NCI-H345 treated with DMSO at 0.1 percent for 48 hours (cell line): ENCODE data around the gene SCN5A.

ENCODE experiments used
- DNase-seq: peaks from one replicate; lab custom pipeline; 2025; ENCODE audit not compliant: unreplicated experiment; lab: John Stamatoyannopoulos, UW

Gene SCN5A

DNA sequence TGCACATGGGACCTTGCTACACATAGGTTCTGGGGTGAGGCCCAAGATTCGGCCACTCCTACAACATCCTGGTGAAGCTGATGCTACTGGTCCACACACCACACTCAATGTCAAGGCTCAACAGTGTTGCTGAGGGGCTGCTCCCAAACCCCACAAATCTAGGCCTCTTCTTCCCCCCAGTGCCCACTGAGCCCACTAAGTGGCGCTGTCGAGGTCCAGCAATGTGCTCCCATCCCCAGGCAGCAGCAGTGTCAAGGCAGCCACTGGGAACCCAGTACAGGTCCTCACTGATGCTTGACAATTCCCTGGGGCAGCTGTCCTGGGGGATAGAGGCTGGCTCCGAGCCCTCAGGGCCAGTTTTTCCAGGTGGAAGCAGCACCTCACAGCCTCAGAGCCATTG is 21.5 kb downstream of the SCN5A start:
- no peak for DNase-seq

DNA sequence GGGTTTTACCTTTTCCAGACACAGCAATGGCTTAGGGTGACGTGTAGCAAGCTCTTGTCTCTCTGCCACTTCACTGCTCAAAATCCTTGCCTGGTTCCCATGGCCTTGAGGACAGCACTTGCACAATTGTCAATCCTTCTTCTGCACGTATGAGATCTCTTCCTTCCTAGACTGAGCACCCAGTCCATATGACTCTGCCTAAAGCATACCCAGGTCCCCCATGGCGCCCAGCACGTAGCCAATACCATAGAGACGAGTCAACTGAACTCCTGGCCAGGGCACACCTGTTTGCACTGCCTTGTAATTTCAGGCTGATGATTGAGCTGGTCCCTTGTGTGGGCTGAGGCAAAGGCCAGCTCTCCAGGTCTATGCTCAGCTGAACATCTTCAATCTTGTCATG is 23.3 kb downstream of the SCN5A start:
- no peak for DNase-seq

DNA sequence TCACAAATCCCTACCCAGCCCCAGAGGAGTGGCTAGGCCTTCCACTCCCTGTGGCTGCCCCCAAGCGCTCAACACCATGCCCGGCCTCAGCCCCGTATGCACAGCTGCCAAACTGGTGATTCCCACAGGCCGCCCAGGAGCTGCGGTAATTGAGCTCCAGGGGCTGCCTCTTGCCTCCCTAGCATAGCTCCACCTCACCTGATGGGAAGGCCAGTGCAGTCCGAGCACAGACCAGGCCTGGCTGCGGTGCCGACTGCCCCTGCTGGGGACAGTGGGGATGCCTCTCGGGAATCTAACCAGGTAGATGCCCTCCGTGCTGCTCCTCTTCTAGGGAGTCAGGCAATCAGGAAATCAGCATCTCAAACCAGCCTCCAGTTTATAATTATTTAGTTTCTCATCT is 25.9 kb downstream of the SCN5A start:
- DNase-seq: no peak

DNA sequence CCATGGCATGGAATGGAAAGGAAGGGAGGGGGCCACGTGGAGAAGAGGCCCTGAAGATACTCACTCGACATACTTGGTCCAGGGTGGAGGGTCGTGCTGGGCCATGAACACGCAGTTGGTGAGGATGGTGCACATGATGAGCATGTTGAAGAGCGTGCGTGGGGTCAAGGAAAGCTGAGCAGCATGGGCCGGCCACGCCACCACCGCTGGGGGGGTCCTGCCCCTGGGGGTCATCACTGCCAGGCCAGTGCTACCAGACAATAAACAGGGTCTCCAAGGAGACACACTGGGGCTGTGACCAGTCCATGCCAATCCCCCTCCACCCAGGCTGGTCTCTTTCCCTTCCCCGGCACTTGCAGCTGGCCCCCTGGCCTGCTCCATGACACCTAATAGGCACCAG is 27.2 kb downstream of the SCN5A start:
- DNase-seq: no peak

DNA sequence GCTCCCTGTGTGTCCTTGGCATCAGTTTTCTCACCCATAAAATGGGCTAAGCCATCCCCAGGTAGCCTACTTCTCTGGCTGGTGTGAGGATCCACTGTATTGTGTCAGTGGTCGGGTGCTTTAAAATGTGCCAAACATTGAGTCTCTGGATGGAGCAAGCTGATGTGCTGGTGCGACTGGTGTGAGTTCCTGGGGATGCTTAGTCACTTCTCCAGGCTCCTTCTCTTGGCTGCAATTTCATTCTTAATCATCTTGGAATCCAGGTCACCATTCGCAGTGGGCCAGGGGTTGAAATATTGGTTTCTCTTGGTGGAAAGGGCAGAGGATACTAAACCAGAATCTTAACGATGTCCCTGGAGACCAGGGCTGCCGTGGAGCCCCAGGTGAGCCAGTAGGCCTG is 29.3 kb downstream of the SCN5A start:
- no peak for DNase-seq

DNA sequence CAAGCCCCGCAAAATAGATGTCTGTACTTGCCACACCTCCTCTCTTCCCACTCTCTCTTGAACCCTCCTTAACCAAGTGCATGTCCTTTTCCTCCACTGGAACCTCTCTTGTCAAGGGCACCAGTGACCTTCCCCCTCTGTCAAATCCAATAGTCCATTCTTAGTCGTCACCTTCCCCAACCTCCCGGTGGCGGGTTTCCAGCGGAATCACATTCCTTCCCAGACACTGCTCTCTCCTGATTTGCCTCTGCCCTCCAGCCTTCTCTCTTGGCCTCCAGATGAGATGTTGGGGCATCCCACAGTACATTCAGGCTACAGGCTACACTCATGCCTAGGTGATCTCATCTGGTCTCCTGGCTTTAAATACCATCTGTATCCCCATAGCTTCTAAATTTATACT is 31.1 kb downstream of the SCN5A start:
- no peak for DNase-seq

DNA sequence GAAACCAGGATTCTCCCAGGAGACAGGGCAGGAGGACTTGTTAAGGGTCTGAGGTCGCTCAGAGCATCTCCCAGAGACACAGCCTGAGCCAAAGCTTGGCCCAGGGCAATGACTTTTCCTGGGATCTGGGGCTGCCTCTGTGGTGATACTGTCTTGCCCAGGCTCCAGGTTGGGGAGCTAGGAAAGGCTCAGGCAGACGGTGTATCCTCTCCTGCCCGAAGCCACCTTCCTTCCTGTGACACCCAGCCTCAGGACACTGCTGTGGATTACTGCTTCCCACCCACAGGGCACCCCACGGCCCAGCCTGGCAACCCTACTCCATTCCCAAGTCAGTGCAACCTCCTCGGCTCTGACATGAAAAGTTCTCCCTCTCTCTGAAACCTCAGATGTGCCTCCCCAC is 31.9 kb downstream of the SCN5A start:
- DNase-seq: no peak

DNA sequence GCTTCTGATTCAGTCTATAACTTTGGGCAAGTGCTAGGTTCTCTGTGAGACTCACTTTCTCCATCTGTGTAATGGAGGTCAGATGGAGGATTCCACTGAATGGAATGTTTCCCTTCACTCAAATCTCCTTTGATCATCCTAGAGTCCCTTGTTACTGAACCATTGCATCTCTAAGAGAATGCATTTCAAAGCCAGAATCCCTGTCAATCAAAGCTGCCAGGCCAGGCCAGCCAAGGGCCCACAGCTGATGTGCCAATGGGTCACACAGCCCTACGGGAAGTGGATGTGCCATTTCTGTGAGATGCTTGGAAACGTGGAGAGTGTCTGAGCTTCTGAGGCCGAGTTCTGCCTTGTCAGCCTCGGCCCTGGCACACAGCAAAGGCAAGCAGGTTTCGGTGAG is 32.4 kb downstream of the SCN5A start:
- no peak for DNase-seq

DNA sequence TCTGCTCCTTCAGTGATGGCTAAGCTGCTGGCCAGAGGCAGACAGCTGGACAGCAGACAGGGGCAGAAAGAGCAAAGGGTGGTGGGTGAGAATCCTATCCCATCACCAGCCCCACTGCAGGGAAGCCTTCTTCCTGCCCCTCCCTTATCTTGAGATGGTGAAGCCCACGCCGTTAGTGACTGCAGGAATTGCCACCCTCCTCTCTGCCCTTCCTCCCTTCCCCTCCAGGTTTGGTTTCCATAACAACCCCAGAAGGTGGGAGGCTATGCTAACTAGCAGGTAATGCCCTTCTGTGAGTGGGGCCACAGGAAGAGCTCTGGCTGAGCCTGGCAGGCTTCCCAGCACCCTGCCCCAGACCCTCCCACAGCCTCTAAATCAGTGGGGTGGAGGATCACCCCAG is 32.8 kb downstream of the SCN5A start:
- no peak for DNase-seq

DNA sequence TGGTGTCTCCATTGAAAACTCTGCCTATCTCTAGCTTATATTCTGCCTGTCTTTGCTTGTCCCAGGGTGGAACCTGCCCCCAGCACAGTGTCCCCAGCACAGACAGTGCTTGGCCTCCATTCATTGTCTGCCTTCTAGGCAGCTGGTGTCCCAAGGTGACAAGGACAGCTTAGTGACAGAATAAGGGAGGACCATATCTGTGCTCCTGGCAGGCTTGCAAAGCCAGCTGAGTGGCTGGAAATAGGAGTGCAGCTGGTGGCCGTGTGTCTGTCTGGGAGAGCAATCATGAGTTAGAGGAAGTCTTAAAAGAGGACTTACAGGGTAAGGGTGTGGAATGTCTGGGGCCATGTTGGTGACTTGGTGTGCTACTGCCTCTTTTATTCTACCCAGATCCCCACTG is 33.4 kb downstream of the SCN5A start:
- no peak for DNase-seq

DNA sequence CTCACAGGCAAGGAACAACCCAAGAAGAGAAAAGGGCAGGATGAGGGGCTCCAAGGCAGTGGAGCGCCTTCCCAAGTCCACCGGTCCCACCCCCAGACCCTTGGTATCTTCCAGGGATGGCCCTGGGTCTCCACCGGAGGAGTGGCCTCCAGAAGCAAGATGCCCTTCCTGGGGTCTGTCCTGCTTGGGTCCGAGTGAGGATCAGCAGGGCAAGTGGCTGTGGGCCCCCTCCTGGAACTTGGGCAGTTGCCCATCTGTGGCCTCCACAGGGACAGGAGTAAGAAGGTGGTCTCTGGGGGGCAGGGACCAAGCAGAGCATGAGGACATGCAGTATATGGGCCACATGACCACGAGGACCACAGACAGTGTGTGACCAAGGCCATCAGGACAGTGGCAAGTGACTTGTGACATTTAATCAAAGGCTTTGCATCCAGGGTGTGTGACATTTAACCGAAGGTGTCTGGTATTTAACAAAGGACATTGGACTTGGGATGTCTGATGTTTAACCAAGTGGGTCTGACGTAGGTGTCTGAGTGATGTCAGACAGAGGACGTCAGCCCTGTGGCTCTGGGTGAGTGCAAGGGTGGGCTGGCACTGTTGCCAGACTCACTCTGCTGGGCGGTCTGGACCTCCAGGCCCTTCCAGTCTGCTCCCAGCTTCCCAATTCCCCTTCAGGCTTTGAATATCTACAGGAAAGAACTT is 34.7 kb downstream of the SCN5A start:
- DNase-seq: no peak

DNA sequence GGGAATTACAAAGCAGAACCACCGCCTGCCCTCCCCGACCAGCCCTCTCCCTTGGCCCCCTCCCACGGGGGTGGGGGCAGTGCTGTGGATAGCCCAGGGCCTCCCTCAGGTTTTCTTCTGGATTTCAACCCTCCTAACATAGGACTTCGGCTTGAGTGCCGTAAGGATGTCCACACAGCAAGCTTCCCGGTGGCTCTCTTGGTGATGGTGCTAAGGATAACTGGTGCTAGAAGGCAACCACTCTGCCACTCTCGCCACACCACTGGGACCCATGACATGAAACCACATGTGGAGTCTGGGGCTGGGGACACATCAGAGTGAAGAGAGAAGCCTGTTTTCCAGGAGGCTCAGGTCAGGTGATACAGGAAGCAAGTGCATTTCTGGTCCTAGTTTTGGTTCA is 35.4 kb downstream of the SCN5A start:
- no peak for DNase-seq

DNA sequence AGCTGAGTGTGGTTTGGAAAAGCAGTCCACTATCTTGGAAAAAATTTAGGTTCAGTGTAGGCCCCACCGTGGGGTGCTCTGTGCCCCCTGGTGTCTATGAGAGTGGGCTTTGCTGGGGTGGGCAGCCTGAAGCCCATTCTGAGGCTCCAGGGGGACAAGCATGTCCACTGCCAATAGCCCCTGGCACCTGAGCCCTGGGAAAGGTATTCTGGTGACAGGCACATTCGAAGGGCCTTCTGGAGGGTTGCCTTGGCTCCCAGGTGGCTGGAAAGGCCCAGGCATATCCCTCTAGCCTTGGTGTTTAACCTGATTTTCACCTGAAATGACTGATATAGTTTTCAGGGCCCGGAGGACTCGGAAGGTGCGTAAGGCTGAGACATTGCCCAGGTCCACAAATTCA is 36.1 kb downstream of the SCN5A start:
- DNase-seq: no peak

DNA sequence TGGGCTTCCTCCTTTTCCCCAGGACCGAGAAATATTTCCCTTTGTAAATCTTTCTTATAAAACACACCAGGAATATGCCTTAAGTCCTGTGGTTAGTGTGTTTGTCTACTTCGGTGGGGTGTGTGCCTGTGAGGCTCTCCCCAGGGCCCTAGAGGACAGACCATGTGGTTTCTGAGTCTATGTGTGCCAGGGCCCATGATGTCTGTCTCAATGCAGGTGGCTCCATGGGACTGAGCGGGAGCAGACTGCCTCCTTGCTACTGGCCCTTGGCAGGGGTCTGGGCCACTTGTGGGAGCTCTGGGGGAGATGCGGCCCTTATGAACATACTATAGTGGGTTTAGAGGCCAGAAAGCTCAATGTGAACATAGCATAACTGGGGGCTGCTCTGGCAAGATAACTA is 37.6 kb downstream of the SCN5A start:
- DNase-seq: no peak

DNA sequence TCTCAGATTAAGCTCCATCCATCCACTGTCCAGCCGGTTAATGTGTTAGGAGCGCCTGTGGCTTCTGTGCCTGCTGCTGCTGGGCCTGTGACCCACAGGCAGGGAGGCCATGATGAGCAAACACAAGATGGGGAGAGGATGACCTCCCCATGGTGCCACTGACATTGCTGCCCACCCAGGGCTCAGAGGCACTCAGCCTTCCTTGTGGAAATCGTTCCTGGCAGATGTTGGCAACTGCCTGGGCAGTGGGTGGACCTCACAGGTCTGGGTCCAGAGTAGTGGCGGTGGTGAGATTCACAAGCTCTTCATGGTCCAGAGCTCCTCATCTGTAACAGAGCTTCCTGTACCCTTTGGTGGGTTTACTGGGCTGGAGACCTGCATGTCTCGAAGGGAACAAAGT is 38.6 kb downstream of the SCN5A start:
- no peak for DNase-seq

DNA sequence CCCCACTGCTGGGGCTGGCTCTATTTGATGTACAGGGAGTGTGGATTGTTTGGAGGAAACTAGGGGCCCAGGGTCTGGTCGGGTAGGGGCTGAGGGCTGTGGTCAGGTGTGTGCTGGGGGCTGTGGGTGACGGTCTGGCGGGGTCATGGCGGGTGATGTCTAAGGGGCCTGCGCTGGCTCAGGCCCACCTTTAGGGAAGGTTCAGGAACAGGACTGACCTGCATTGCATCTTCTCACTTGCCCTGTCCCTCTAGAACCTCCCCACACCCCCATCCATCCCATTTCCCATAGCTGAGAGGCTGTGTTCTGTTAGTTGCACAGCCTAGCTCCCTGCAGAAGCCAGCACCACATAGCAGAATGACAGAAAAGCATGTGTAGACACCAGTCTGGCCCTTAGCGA is 39.1 kb downstream of the SCN5A start:
- DNase-seq: no peak

DNA sequence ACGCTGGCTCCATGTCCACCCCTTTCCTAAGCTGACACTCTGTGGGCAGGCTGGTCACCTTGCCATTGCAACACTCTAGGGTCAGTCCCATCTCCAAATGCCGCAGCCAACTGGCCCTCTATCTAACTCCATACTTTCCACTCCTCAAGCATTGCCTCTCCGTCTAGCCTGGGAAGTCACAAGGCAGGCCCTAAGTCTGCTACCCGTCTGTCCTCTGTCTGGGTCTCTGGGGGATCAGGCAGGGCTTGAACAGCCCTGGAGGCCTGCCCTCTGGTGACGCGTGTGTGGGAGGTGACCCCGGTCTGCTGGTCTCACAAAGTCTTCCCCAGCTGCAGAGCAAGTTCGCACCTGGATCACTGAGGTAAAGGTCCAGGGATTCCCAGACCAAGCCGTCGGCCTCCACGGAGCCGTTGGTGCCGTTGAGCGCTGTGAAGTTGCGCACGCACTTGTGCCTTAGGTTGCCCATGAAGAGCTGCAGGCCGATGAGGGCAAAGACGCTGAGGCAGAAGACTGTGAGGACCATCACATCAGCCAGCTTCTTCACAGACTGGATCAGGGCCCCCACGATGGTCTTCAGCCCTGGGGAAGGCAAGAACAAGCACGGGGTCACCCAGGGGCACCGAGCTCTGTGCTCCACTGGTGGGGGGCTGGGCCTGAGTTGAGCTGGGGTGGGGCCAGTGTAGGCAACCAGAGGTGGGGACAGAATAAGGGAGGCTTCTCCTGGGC is 39.9 kb downstream of the SCN5A start:
- no peak for DNase-seq

DNA sequence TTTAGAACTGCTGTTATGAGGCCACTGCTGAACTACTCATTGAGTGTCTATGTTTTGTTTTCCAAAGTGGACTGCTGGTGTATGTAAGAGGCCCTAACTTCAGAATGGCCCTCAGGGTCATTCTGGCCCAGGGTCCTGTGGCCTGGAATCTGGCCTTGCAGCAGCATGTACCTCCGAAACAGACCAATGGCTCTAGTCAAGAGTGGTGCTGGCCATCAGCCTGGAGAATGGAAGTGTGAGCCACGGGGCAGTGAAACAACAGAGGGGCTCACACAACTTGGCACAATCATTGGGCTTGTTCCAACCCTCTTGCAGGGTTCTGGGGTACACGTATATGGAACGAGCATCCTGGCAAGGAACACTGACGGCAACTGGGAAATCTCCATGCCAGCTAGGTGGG is 40.5 kb downstream of the SCN5A start:
- DNase-seq: no peak

DNA sequence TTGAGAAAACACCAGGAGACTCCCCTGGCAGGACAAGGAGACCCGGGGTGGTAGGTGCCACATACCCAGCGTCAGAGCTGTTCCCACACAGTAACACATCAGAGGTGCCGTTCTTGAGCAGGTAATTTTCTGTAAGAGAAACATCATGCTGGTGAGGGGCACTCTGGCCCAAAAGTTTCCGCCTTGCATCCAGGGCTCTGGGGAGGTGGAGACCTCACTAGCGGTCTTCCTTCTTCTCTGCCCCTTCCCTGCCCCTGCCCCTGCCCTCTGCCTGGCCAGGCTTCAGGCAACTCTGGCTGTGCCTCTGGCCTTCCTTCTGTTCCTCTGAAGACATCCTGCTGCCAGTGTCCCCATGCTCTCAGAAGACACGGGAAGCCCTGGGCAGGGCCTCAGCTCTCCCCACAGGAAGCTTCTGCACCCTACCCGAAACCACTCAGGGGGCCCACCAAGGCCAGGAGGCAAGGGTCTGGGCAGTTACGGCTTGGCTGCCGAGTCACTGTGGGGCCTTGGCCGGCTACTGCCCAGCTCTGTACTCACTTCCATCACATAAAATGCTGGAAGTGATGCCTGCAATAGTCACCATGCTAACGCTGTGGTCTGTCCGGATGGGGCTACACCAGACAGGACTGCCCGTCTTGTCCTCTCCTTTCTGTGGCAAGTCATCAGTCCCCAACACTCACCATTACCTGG is 41.3 kb downstream of the SCN5A start:
- DNase-seq: no peak

DNA sequence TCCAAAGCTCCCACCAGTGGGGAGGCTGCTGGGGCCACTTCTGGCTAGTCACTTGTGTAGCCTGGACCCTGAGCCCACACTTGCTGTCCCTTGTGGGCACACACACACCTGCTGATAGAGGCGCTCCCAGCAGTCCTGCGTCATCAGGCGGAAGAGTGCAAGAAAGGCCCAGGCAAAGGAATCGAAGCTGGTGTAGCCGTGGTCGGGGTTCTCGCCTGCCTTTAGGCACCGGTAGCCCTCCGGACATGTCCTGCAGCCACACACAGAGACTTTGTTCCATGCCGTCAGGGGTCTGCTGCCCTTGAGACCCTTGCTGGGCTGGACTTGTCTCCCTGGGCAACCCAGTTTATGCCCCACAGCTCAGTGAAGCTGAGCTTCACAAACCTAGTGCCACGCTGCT is 42.9 kb downstream of the SCN5A start:
- no peak for DNase-seq

DNA sequence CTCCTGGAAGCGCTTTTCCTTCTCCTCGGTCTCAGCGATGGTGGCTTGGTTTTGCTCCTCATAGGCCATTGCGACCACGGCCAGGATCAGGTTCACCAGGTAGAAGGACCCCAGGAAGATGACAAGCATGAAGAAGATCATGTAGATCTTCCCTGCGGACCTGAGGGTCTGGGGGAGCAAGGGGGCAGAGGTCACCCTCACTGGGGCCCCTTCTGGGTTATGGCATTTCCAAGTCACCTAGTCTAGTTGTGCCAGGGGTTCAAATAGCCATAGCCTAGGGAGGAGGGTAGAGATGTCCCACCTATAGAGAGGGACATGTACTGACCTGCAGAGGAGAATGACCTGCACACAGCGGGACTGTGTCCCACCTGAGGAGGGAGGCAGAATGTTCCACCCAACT is 43.5 kb downstream of the SCN5A start:
- no peak for DNase-seq

DNA sequence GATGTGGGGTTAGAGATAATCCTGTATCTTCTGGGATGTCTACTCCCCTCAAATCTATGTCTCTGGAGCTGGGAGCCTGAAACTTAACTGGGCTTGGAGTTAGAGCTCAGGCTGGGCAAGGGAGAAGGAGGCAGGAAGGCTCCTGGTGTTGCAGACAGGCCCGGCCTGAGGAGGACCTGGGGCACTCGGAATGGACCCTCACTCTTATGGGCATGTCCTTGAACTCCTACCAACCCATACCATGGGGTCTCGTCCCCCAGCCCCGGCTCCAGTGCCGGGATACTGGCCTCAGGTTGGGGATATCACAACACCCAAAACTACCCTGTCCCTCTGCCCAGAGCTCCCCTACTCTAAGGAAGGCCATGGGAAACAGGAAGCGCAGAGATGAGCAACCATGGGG is 45.2 kb downstream of the SCN5A start:
- no peak for DNase-seq
